Fibroblast of villous mesenchyme (primary cell): ENCODE measurements around the gene BTBD10. TPM values are rescaled to one million over a fixed set of nuclear protein-coding genes. Genes with fewer than 3 reads are reported as not detected.

ENCODE experiments used
- DNase-seq: peaks from one replicate; pipeline ENCODE4 v3.0.0-alpha.2; 2010; ENCODE audit warnings: low read depth
- H3K4me3 ChIP-seq: 2 replicates; pipeline ENCODE4 v1.5.1; 2011; ENCODE audit warnings: low read depth, mild to moderate bottlenecking, low read length
- CTCF ChIP-seq: IDR thresholded peaks from 2 replicates; pipeline ENCODE4 v1.5.1; 2012; ENCODE audit warnings: low read depth, mild to moderate bottlenecking, low read length; ENCODE audit not compliant: insufficient read depth
- total RNA-seq: library from RNA; depleted of rRNA; stranded (reverse); fragments of >200 nt; gene quantifications from 2 replicates; pipeline ENCODE4 v1.2.3, GENCODE V29; 2012

The BTBD10 gene
- total RNA-seq, 1 donor, result 62.6 TPM

GRCh38 chr11:13380731-13381130 is 82.3 kb downstream of the BTBD10 start:
- no peak for TF ChIP-seq CTCF
- no peak overlapping the region for H3K4me3 ChIP-seq
- no peak for DNase-seq

- no peak for TF ChIP-seq CTCF
- DNase-seq, result peak; percentile 13
- no peak overlapping the region for H3K4me3 ChIP-seq
Measured at GRCh38 chr11:13378316-13378715, 84.7 kb downstream of the BTBD10 start.

- no peak overlapping the region for H3K4me3 ChIP-seq
- no peak for DNase-seq
Measured at GRCh38 chr11:13376838-13377237, 86.2 kb downstream of the BTBD10 start.

GRCh38 chr11:13376402-13376801 is 86.6 kb downstream of the BTBD10 start:
- DNase-seq, result no peak
- no peak for TF ChIP-seq CTCF
- H3K4me3 ChIP-seq, result no peak overlapping the region

More at GRCh38 chr11:13376838-13377237, 86.2 kb downstream of the BTBD10 start:
- TF ChIP-seq CTCF, result no peak

DNA sequence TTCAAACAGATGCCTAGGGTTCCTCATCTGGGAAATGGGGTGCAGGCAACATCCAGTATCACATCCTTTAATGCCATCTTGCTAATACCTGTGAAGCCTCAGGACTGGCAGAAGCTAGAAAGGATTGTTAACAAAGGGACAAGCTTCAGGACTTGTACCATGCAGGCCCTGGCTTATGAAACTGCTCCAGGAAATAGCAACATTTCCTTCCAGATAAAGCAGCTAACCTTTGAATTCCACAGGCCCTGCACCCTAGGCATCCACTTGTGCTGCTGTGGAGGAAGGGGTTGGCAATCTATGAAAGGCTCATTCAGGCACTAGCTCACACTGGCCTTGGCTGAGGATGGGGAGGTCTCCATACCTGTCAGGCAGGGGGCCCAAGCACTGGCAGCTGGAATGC is 87.2 kb downstream of the BTBD10 start:
- no peak for TF ChIP-seq CTCF
- no peak for DNase-seq

GRCh38 chr11:13373216-13373615 is 89.8 kb downstream of the BTBD10 start:
- no peak for DNase-seq
- H3K4me3 ChIP-seq, result no peak overlapping the region
- TF ChIP-seq CTCF, result no peak

More for the DNA sequence above, 87.2 kb downstream of the BTBD10 start:
- H3K4me3 ChIP-seq, result no peak overlapping the region

DNA sequence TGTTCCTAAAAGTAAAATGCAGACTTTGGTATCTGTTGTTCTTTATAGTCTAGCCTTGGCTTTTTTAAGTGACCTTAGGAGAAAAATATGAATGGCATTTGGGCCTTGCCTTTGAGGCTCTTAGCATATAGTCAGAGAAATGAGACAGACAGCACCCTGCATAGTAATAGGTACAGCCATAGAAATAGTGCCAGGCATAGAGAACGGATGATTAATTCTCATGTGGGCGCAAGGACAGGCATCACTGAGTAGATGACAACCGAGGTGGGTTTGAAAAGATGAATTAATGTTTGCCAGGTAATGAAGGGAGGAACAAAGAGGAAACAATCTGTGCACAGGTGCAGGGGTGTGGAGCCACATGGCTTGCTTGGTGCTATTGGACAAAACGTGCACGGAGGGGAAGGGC is 95.0 kb downstream of the BTBD10 start:
- H3K4me3 ChIP-seq, result no peak overlapping the region
- peak; percentile 20 for DNase-seq
- TF ChIP-seq CTCF, result no peak
